ENCODE data around the gene DCAF6. TPM values are rescaled to one million over a fixed set of nuclear protein-coding genes. Genes with fewer than 3 reads are reported as not detected.
"Not testable (repeated sequence)": the region's sequence is repeated elsewhere in the genome, so short reads cannot be mapped to it uniquely, and the experiment has no call there.

The DCAF6 gene
- 100 to 1,000 TPM; 157 to 192 (median 182) TPM for total RNA-seq
- polyA plus RNA-seq: 124 TPM
- long read RNA-seq, donor 1, transcript DCAF6-203 (20 exons, 3,302 nt): major isoform, 58 of 515 reads
- long read RNA-seq, donor 1, transcript DCAF6-202 (22 exons, 3,349 nt): minor isoform, 49 of 515 reads
- long read RNA-seq, donor 1, transcript DCAF6-201 (19 exons, 3,186 nt): minor isoform, 26 of 515 reads
- long read RNA-seq, donor 1, partial matches to known transcripts: 193 of 515 reads
- long read RNA-seq, donor 1, other reads (novel, unspliced or antisense): 189 of 515 reads
- long read RNA-seq, donor 2, transcript DCAF6-201 (19 exons, 3,186 nt): minor isoform, 11 of 171 reads
- long read RNA-seq, donor 2, transcript DCAF6-203 (20 exons, 3,302 nt): major isoform, 31 of 171 reads
- long read RNA-seq, donor 2, transcript DCAF6-202 (22 exons, 3,349 nt): minor isoform, 25 of 171 reads
- long read RNA-seq, donor 2, partial matches to known transcripts: 34 of 171 reads
- long read RNA-seq, donor 2, other reads (novel, unspliced or antisense): 70 of 171 reads
- long read RNA-seq, donor 3, transcript DCAF6-203 (20 exons, 3,302 nt): major isoform, 111 of 696 reads
- long read RNA-seq, donor 3, transcript DCAF6-202 (22 exons, 3,349 nt): minor isoform, 50 of 696 reads
- long read RNA-seq, donor 3, transcript DCAF6-201 (19 exons, 3,186 nt): minor isoform, 42 of 696 reads
- long read RNA-seq, donor 3, partial matches to known transcripts: 214 of 696 reads
- long read RNA-seq, donor 3, other reads (novel, unspliced or antisense): 279 of 696 reads
- long read RNA-seq, donor 4, transcript DCAF6-201 (19 exons, 3,186 nt): minor isoform, 5 of 146 reads
- long read RNA-seq, donor 4, transcript DCAF6-202 (22 exons, 3,349 nt): major isoform, 27 of 146 reads
- long read RNA-seq, donor 4, transcript DCAF6-203 (20 exons, 3,302 nt): minor isoform, 24 of 146 reads
- long read RNA-seq, donor 4, partial matches to known transcripts: 38 of 146 reads
- long read RNA-seq, donor 4, other reads (novel, unspliced or antisense): 52 of 146 reads

GRCh38 chr1:167936068-167936929 is at the start of gene DCAF6:
TSS of gene DCAF6 (plus strand) at chr1:167936683. CDS start at chr1:167936912, 229 bp downstream.
- peak; percentile 95 to 96 for ATAC-seq
- intact Hi-C loops (cut with DNase I): loop anchor here in 3 of 4 donors (5.0 to 10.0 kb wide), 3 partner anchors 109 to 214 kb away; partner anchors contain the start of gene MPZL1 (in 2 of the 3)
- Histone ChIP-seq H3K4me3 (ENCODE audit: low read length) (peak within 1 kb of the TSS; percentile 85), H3K9me3 (ENCODE audit: control insufficient read depth, low read length) (no peaks in the 10 kb centered on the region), H3K27ac (ENCODE audit: low read length) (peak within 1 kb of the TSS; percentile 90), H3K27me3 (ENCODE audit: control insufficient read depth, insufficient read depth) (no peaks in the 10 kb centered on the region), H3K4me1 (ENCODE audit: control insufficient read depth, insufficient read depth, low read length) (no peaks in the 10 kb centered on the region)
- WGBS: under 1% methylated on average over 58 of the region's 58 CpGs
- DNase-seq: peak; percentile 97 to 99 (median 99)

DNA sequence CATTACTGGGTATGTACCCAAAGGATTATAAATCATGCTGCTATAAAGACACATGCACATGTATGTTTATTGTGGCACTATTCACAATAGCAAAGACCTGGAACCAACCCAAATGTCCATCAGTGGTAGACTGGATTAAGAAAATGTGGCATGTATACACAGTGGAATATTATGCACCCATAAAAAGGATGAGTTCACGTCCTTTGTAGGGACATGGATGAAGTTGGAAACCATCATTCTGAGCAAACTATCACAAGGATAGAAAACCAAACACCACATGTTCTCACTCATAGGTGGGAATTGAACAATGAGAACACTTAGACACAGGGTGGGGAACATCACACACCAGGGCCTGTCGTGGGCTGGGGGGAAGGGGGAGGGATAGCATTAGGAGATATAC is 49.3 kb upstream of the DCAF6 start:
- H3K4me1 ChIP-seq (ENCODE audit: control insufficient read depth, insufficient read depth, low read length); H3K27ac ChIP-seq (ENCODE audit: low read length); intact Hi-C loops (cut with DNase I); H3K9me3 ChIP-seq (ENCODE audit: control insufficient read depth, low read length); H3K4me3 ChIP-seq (ENCODE audit: low read length); DNase-seq; ATAC-seq; H3K27me3 ChIP-seq (ENCODE audit: control insufficient read depth, insufficient read depth): not testable (repeated sequence)
- 83% methylated on average over 2 of the region's 2 CpGs for WGBS

DNA sequence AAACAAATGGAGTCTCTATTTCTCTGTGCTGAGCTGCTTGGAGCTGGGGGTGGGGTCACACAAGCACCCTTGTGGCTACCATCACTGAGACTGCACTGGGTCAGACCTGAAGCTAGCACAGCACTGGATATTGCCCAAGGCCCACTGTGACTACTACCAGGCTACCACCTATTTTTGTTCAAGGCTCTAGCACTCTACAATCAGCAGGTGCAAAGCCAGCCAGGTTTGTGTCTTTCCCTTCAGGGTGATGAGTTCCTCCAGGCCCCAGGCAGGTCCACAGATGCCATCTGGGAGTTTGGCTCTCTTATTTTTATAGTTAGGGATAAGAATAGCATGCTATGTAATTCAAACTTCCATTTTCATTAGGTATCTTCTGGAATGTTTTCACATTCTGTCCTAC is 46.1 kb upstream of the DCAF6 start:
- Histone ChIP-seq H3K27ac (ENCODE audit: low read length) (no peak overlapping the region), H3K9me3 (ENCODE audit: control insufficient read depth, low read length) (no peaks in the 10 kb centered on the region), H3K4me3 (ENCODE audit: low read length) (no peak overlapping the region), H3K4me1 (ENCODE audit: control insufficient read depth, insufficient read depth, low read length) (no peaks in the 10 kb centered on the region), H3K27me3 (ENCODE audit: control insufficient read depth, insufficient read depth) (no peaks in the 10 kb centered on the region)
- intact Hi-C loops (cut with DNase I): no loop called here
- DNase-seq (no peak), ATAC-seq (no peak)

GRCh38 chr1:167893798-167894197 is 42.7 kb upstream of the DCAF6 start:
- no peaks in the 10 kb centered on the region for H3K9me3 ChIP-seq (ENCODE audit: control insufficient read depth, low read length)
- H3K27me3 ChIP-seq (ENCODE audit: control insufficient read depth, insufficient read depth): no peaks in the 10 kb centered on the region
- intact Hi-C loops (cut with DNase I): no loop called here
- no peak for ATAC-seq
- no peak for DNase-seq
- WGBS: 73% methylated on average over 2 of the region's 2 CpGs
- H3K4me1 ChIP-seq (ENCODE audit: control insufficient read depth, insufficient read depth, low read length): no peaks in the 10 kb centered on the region
- no peak overlapping the region for H3K4me3 ChIP-seq (ENCODE audit: low read length)
- H3K27ac ChIP-seq (ENCODE audit: low read length): no peak overlapping the region

GRCh38 chr1:167898578-167899222 is 37.8 kb upstream of the DCAF6 start:
- Histone ChIP-seq H3K4me1 (ENCODE audit: control insufficient read depth, insufficient read depth, low read length) (peaks cover 4% of the 10 kb centered on the region), H3K27me3 (ENCODE audit: control insufficient read depth, insufficient read depth) (no peaks in the 10 kb centered on the region), H3K27ac (ENCODE audit: low read length) (no peak overlapping the region), H3K4me3 (ENCODE audit: low read length) (no peak overlapping the region), H3K9me3 (ENCODE audit: control insufficient read depth, low read length) (no peaks in the 10 kb centered on the region)
- 94% methylated on average over 9 of the region's 9 CpGs for WGBS
- ATAC-seq: no peak
- intact Hi-C loops (cut with DNase I): no loop called here
- DNase-seq: no peak

DNA sequence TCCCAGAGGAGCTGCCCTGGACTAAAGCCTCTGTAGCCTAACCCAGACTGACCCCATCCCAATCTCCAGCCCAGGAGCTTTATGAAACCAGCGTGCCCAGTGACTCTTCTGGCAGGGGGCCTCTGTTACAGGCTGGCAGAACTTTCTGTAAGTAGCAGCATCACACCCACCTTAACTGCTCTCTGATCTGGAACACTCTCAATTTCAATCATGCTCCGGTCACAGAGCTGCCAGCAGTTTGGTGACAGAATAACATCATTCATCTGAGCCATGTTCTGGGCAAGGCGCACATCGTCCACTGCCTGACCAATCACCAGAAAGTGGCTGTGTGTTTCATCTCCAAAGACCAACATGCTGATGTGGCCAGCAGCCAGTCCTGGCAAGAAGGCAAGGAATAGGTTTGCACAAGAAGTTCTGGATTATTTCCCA is 37.2 kb upstream of the DCAF6 start:
- intact Hi-C loops (cut with DNase I): no loop called here
- WGBS: 47% methylated on average over 4 of the region's 4 CpGs
- no peak overlapping the region for H3K4me3 ChIP-seq (ENCODE audit: low read length)
- H3K27me3 ChIP-seq (ENCODE audit: control insufficient read depth, insufficient read depth): no peaks in the 10 kb centered on the region
- H3K9me3 ChIP-seq (ENCODE audit: control insufficient read depth, low read length): no peaks in the 10 kb centered on the region
- DNase-seq (peak; percentile 63 to 84 (median 78)), ATAC-seq (peak; percentile 69 to 84)
- H3K4me1 ChIP-seq (ENCODE audit: control insufficient read depth, insufficient read depth, low read length): peaks cover 4% of the 10 kb centered on the region
- no peak overlapping the region for H3K27ac ChIP-seq (ENCODE audit: low read length)

- no peaks in the 10 kb centered on the region for H3K27me3 ChIP-seq (ENCODE audit: control insufficient read depth, insufficient read depth)
- ATAC-seq (no peak), DNase-seq (no peak)
- no peaks in the 10 kb centered on the region for H3K9me3 ChIP-seq (ENCODE audit: control insufficient read depth, low read length)
- peaks cover 4% of the 10 kb centered on the region for H3K4me1 ChIP-seq (ENCODE audit: control insufficient read depth, insufficient read depth, low read length)
- intact Hi-C loops (cut with DNase I): no loop called here
- WGBS: 96% methylated on average over 4 of the region's 4 CpGs
- no peak overlapping the region for H3K27ac ChIP-seq (ENCODE audit: low read length)
- no peak overlapping the region for H3K4me3 ChIP-seq (ENCODE audit: low read length)
Observed at GRCh38 chr1:167900907-167901306, 35.6 kb upstream of the DCAF6 start.

- H3K4me3 ChIP-seq (ENCODE audit: low read length): no peak overlapping the region
- no peak for DNase-seq
- no peaks in the 10 kb centered on the region for H3K9me3 ChIP-seq (ENCODE audit: control insufficient read depth, low read length)
- intact Hi-C loops (cut with DNase I): no loop called here
- no peak overlapping the region for H3K27ac ChIP-seq (ENCODE audit: low read length)
- H3K27me3 ChIP-seq (ENCODE audit: control insufficient read depth, insufficient read depth): no peaks in the 10 kb centered on the region
- WGBS: 71% methylated on average over 4 of the region's 4 CpGs
- no peaks in the 10 kb centered on the region for H3K4me1 ChIP-seq (ENCODE audit: control insufficient read depth, insufficient read depth, low read length)
- ATAC-seq: peak in 1 of 2 donors; percentile 39
Observed at GRCh38 chr1:167904652-167905130, 31.8 kb upstream of the DCAF6 start.

- intact Hi-C loops (cut with DNase I): no loop called here
- no peaks in the 10 kb centered on the region for H3K4me1 ChIP-seq (ENCODE audit: control insufficient read depth, insufficient read depth, low read length)
- peak in 1 of 2 donors; percentile 35 for ATAC-seq
- H3K27ac ChIP-seq (ENCODE audit: low read length): no peak overlapping the region
- no peaks in the 10 kb centered on the region for H3K9me3 ChIP-seq (ENCODE audit: control insufficient read depth, low read length)
- DNase-seq: no peak
- 74% methylated on average over 3 of the region's 3 CpGs for WGBS
- no peak overlapping the region for H3K4me3 ChIP-seq (ENCODE audit: low read length)
- no peaks in the 10 kb centered on the region for H3K27me3 ChIP-seq (ENCODE audit: control insufficient read depth, insufficient read depth)
Observed at GRCh38 chr1:167905182-167905581, 31.3 kb upstream of the DCAF6 start.

- DNase-seq (no peak), ATAC-seq (no peak)
- H3K4me3 ChIP-seq (ENCODE audit: low read length): no peak overlapping the region
- intact Hi-C loops (cut with DNase I): no loop called here
- no peaks in the 10 kb centered on the region for H3K9me3 ChIP-seq (ENCODE audit: control insufficient read depth, low read length)
- H3K27me3 ChIP-seq (ENCODE audit: control insufficient read depth, insufficient read depth): no peaks in the 10 kb centered on the region
- H3K4me1 ChIP-seq (ENCODE audit: control insufficient read depth, insufficient read depth, low read length): peaks cover 2% of the 10 kb centered on the region
- no peak overlapping the region for H3K27ac ChIP-seq (ENCODE audit: low read length)
Observed at GRCh38 chr1:167905671-167906070, 30.8 kb upstream of the DCAF6 start.

Measured in right cardiac atrium (tissue), 5 donors.